ENCODE measurements around the gene MMP28.
A peak's percentile ranks its signal among the peaks of the same experiment; 100 is the strongest.

Gene MMP28, protein sequence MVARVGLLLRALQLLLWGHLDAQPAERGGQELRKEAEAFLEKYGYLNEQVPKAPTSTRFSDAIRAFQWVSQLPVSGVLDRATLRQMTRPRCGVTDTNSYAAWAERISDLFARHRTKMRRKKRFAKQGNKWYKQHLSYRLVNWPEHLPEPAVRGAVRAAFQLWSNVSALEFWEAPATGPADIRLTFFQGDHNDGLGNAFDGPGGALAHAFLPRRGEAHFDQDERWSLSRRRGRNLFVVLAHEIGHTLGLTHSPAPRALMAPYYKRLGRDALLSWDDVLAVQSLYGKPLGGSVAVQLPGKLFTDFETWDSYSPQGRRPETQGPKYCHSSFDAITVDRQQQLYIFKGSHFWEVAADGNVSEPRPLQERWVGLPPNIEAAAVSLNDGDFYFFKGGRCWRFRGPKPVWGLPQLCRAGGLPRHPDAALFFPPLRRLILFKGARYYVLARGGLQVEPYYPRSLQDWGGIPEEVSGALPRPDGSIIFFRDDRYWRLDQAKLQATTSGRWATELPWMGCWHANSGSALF

DNA sequence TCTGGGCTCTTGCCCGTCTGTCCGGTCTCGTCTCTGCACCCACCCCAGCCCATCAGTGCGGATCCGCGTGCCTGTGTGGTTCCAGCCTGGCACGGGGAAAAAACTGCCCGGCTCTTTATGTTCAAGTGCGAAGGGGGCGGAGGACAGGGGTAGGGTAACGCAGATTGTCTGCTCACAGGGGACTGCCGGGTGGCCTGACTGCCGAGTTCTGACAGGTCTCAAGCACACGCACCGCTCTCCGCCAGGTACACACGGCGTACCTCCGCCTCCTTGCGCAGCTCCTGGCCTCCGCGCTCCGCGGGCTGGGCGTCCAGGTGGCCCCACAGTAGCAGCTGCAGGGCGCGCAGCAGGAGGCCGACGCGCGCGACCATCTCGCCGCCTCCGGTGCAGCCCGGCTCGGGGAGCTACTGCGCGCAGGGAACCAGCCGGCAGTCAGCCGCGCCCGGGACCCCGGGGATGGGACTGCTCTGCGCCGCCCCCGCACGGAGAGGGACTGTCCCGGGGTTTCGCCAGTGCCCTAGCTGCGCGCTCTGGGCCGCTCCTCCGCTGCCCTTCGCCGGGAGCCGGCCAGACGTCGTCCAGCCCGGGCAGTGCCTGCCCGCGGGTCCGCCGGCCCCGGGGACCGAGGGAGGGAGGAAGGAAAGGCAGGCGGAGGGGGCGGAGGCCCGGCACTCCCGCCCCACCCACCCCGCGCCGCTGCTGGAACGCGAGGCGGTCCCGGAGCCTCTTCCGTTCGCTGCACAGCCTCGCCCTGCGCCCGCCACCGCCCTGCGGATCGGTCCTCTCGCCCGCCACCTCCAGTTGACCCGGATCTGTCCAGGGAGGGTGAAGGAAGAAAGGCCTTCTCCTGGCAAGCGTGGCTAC is at the start of gene MMP28:
TSS of gene MMP28 (minus strand) at position 635 of the 864 bp plus-strand sequence. CDS start at position 371, 264 bp downstream.
- no peak for DNase-seq

DNA sequence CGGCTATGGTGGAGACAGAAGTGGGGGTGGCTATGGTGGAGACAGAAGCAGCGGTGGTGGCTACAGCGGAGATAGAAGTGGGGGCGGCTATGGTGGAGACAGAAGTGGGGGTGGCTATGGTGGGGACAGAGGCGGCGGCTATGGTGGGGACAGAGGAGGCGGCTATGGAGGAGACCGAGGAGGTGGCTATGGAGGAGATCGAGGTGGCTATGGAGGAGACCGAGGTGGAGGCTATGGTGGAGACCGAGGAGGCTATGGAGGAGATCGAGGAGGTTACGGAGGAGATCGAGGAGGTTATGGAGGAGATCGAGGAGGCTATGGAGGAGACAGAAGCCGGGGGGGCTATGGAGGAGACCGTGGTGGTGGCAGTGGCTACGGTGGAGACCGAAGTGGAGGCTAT is 49.1 kb upstream of the MMP28 start:
- no peak for DNase-seq

DNA sequence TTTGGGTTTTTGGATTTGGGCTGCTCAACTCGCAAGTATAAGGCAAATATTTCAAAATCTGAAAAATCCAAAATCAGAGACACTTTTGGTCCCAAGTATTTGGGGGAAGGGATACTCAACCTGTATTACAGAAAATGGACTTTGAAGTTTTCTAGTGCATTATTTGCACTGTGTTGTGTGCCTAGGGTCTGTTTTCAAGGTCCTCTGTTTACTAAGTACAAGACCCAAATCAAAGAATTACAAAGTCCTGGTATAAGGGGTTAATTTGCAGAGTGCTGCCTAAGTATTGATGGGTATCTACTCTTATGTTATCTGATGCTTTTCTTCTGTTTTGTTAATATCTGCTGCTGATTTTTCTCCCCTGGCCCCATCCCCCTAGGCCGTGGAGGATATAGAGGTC is 48.3 kb upstream of the MMP28 start:
- no peak for DNase-seq

DNA sequence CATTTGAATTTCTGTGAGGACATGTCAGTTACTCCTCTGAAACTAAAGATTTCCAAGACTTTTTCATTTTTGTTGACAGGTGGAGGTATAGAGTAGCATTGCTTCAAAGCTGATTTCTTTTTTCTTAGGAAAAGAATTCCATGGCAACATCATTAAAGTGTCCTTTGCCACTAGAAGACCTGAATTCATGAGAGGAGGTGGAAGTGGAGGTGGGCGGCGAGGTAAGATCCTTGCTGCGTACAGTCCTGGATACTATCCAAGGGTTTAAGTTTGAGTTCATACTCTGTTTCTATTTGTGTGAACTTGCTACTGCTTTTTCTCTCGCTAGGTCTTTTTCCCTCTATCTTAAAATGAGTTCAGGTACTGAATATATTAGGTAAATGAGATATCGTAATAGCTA is 46.8 kb upstream of the MMP28 start:
- no peak for DNase-seq

DNA sequence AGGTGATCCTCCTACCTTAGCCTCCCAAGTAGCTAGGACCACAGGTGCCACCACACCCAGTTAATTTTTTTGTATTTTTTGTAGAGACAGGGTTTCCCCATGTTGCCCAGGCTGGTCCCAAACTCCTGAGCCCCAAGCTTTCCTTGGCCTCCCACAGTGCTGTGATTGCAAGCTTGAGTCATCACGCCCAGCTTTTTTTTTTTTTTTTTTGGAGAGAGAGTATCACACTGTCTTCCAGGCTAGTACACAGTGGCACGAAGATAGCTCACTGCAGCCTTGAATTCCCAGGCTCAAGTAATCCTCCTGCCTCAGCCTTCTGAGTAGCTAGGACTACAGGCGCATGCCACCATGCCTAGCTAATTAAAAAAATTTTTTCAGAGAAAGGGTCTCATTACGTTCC is 46.1 kb upstream of the MMP28 start:
- no peak for DNase-seq

DNA sequence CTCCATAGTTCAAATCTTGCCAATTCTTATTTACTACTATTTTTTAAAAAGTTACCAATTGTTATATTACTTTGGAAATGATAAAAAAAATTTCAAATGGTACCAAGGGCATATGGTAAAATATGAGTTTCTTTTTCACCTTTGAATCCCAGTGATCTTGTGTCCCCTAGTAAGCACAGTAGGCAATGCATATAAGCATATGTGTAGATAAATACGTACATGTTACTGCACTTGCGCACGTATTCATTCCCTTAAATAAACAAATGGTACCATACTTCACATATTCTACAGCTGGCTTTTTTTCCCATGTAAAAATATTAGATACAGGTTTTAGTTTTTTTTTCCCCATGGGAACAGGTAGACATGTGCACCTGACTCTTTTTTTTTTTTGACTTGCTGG is 45.7 kb upstream of the MMP28 start:
- DNase-seq: no peak

DNA sequence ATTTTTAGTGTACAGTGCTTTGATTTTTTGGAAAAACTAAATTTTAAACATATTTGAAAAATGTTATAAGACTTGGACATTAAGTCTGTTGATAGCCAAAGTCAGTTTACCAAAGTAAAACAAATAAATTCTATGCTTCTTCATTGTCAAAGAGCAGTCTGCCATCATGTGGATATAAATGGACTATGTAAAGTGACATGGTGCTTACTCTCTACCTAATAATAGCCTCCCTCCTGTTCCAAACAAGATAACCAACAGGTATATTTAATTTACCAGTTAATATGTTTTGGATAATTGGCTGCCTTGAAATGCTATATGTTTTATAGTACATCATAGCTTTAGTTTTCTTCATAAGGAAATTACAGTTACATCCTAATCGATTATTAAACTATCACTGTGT is 29.8 kb upstream of the MMP28 start:
- DNase-seq: no peak

DNA sequence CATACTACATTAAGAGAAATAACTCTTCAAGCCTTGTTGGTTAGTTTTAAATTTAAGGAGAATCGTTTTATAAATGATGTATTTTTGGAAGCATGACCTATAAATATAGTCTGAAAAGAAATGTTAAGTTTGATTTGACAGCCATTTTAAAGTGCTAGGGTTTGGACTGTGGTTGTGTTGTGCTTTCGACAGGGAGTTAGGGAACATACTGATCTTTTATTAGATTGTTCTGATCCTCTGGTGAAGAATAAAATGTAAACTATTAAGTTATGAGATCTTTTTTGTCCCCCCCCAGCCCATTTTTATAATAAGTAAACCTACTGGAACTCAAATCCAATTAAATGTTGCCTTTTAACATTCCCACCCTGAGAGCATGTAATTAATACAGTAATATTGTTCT is 25.9 kb upstream of the MMP28 start:
- DNase-seq: no peak

DNA sequence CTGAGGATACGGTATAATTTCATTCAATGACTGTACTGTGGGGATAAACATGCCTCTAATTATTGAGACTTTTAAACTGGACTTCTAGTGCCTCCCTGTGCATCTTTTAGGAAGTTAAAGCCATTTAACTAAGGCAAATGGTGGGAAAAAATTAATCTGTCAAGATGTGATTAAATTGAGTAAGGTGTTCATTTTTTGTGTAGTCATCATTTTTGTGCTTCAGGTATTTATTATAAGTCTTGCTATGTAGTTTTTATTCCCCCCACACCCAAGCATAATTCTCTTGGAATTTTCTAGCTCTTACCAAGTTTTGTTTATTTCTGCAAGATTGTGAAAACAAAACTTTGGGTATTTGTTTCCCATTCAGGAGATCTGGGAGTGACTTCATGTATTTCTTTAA is 24.0 kb upstream of the MMP28 start:
- DNase-seq: no peak

DNA sequence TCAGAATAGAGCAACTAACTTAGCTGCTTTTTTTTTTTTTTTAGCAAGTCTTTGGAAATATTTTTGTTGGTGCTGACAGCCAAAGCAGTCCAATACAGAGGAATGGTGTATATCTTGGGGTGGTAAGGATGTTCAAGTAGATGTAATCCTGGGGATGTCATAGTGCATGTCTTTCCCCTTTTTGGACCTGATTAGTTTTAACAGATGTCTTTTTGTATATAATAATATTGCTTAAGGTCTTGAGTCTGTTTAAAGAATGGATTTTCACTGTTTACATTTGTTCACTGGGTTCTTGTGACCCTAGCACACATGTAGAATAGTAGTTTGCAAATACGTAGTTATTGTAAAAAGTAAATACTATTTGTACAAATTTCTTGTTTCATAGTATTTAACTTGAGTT is 21.8 kb upstream of the MMP28 start:
- DNase-seq: no peak

DNA sequence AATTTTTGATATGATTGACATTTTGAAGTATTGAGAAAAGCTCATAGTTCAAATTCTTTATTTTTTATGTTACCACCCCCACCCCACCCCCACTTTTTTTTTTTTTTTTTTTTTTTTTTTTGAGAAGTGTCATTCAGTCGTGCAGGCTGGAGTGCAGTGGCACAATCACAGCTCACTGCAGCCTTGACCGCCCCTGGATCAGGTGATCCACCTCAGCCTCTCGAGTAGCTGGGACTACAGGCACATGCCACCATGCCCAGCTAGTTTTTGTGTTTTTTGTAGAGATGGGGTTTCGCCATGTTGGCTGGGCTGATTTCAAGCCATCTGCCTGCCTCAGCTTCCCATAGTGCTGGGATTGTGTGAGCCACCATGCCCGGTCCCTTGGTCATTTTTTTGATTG is 21.3 kb upstream of the MMP28 start:
- no peak for DNase-seq

DNA sequence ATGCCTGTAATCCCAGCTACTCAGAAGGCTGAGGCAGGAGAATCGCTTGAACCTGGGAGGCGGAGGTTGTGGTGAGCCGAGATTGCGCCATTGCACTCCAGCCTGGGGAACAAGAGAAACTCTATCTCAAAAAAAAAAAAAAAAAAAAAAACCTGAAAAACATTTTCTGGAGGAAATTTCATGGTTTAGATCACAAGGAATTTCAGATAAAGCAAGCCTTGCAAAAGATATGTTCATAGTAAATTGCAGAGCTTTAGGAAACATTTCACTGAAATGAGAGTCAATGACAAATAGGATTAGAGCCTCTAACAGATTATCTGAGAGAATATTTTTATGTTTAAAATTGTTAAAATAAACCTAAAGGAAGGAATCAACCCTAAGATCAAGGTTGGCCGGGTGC is 17.0 kb upstream of the MMP28 start:
- DNase-seq: no peak

DNA sequence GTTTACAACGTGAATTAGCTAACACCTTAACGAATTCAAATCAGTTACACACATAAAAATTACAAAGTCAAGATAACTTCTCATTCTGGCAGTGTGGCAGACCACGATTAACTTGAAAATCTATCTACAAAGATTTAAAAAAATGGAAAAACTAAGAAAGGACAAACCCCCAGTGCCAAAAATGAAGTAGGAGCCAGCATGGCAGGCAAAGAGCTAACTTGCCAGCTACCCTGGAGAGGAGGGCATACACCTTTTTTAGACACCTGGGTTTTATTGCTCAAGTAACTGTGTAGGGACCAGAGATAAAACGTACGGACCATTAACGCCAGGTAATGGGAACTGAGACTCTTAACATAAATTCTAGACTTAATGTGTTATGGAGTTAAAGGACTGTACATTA is 16.3 kb upstream of the MMP28 start:
- DNase-seq: no peak

DNA sequence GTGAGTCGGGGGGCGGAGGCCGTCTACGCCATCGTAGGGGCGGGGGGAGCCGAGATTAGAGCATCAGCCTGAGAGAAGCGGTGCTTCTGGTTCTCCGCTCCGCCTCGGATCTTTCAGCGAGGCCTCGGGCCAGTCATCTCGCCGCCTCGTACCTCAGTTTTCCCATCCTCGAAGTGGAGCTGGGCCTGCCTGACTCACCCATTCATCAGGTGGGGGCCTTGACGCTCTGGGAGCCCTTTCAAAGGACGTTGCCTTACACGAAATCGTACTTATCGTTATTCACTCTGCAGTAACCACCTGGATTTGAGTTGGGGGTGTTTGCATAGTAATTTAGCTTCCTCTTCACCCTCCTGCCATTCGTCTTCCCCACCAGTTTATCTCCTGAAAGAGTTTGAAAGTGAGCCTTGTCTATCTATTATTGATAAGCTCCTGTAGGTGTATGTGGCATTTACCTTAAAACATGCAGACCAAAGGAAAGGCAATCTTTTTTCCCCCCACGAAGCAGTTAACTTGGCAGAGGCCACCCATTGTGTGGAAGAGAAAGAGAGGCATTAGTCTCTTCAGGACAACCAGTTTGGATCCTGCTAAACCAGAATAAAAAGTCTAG is 14.5 kb upstream of the MMP28 start:
- DNase-seq: no peak

DNA sequence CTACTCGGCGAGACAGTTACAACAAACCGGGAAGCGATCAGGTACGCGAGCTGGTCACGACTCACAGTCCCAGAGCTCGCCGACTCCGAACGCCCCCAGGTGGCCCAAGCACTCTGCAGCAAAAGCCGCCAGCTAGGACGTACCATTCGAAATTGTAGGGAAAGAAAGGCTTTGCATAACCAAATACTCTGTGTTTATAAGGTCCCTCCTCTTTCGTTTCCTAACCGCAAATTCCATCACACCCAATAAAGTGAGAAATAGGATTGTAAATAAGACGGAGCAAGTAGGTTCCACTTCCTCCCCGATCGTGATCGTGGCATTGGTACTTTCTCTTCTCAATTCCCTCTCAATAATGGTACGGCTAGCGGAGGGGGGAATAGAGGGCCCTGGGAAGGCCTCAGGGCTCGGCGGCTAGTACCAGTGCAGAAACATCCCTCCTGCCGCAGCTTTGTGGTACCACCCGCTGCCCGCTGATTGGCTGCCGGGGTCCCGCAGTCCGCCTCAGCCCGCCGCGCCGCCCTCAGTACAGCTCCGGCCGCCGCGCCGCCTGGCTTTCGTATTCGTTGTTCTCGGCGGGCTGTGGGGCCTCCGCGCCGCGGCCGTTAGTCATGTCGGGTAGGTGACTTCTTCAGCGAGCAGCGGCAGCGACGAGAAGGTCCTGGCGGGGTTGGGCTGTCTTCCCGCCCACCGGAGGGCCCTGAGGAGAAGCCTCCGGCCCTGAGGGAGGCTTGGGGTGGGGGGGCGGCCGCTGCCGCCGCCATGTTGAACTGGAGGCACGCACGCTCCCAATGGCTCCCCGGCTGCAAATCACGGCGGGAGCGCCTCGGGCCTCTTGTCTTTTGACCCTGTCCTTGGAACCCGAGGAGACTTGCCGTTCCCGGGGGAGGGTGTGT is 13.8 kb upstream of the MMP28 start, which contains the start of gene TAF15:
TSS of gene TAF15 (plus strand) at position 523 of the 893 bp plus-strand sequence. CDS start at position 609, 86 bp downstream.
- peak; percentile 96 for DNase-seq

DNA sequence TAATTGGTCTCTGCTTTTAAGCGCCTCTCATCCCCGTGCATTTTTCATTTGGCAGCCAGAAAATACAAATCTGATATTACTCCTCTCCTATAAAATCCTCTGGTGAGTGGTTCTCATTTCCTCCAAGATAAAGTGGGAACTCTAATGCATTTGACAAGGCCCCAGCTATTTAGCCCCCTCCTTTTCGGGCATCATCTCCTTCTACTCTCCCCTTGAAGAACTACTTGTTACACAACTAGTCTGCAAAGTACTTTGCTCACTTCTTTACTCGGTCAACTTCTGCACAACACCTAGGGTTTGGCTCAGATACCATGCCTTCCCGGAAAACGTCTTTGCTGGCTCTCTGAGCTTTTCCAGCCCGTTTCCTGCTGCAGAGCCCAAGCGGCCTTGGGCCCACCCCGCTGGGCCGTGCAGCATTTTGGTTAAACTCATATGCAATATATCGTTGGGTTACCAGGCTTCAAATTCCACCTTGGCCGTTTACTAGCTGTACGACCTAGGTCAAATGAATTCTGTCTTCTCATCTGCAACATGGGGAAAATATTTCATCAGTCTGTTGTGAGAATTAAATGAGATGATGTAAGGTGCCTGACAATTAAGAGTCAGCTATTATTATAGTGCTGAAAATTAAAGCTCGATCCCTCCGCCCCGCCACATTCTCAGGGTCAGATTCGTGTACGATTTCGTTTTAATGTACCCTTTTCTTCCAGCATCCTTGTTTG is 13.0 kb upstream of the MMP28 start:
- no peak for DNase-seq

DNA sequence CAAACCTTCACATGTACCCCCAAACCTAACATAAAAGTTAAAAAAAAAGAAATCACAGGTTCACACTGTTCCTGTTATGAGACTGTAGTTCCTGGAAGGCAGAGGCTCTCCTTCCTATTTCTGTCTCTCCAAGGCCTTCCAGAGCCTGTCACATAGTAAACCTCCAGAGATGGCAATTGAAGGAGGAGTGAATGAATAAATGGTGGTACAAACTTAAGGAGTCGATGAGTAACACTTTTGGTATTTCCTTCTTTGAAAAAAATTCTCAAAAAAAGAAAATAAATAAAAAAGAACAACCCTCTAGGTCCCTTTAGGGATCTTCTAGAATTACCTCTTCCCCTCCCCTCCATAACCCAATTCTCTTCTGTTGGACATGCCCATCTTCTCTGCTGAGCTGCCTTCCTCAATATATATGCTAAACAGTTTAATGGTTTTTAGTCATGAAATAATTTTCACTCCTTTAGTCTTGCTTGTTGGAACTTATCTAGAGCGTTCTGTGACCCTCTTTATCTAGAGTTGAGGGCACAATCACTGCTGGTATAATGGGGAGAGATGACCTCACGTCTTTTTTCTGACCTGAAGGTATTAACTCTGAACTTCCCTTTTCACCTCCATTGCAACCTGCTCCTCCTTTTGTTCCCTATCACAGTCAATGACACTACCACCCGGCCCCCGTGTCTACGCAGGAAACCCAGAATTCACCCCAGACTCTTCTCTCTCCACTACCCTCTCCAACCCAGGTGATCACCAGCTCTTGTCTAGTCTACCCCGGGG is 12.1 kb upstream of the MMP28 start:
- DNase-seq: no peak

DNA sequence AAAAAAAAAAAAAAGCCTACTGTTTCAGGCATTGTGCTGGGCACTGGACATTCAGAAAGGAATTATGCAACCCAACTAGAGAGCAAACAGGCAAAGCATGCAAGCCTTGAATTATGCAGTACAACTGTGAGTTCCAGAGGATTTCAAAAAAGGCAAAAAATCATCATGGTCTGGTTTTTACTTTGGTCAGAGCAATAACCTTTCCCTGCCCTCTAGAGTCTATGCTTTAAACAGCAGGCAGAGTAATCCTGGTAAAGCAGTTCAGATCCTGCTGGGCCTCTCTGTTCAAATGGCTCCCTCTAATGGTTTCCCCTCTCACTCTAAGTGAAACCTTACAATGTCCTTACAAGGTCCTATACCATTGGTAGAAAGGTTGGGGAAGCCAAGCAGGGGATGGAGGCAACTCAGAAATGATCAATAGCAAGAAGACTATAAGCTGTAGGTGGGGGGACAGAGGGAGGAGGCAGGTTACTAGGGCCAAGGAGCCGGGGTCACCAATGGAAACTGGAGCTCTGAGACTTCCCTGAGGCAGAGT is 9.3 kb upstream of the MMP28 start:
- DNase-seq: peak; percentile 78

DNA sequence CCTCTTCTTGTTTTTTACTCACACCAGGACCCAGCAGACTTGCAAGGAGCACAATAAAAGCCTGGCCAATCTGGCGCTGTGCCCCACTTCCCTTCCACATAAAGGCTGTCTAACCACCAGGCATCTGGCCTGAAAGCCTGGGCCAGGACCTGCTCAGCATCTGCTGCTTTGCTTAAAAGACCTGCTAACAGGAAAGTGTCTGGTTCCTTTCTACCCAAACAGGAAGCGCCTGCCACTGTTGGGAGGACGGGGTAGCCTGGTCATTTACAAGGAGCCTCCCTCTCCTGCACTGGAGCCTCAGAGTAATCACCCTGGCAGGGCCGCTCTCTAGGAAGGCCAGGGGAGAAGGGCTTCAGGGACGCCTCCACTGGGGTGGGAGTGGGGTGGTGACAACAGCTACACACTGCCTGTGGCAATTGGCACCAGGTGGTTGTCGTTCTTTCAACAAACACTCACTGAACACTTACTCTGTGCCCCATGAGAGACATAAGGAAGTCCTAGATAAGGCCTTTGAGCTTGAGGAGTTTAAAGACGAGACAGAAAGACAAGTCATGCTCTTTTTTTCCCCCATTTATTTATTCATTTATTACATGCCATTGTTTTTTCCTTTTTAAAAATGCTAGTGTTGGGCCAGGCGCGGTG is 6.3 kb upstream of the MMP28 start:
- DNase-seq: no peak

DNA sequence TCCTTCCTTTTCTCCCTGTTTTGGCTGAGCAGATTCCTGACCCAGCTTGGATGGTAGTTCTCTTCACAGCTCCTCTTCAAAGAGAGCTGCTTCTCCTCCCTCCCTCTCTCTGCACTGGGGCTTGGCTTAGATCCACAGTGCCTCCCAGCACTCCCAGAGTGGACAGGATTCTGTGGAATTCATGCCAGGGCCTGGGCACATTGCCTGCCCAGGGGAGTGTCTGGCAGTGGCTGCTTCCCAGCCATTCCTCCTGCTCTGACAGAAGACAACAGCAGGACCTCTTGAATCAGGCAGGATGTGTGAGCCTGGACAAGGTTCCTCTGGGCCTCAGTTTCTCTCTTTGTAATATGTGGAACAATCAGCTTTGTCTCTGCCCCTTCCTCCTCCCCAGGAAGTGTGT is 4.5 kb upstream of the MMP28 start:
- no peak for DNase-seq

All from SHP77 treated with DMSO at 0.1 percent for 48 hours (cell line).